Activated CD4-positive, alpha-beta T cell treated with anti-CD3 and anti-CD28 coated beads for 1 hour (primary cell): Measurements from ENCODE around the gene SUMO1.

Experiments
- DNase-seq: peaks from one replicate; pipeline ENCODE4 v3.0.0-alpha.2; 2020

Gene SUMO1

GRCh38 chr2:202194418-202194817, 44.0 kb downstream of the SUMO1 start:
- DNase-seq = no peak

- no peak for DNase-seq
Measured at GRCh38 chr2:202193881-202194353, 44.5 kb downstream of the SUMO1 start.

GRCh38 chr2:202193305-202193704, 45.1 kb downstream of the SUMO1 start:
- no peak for DNase-seq

- DNase-seq = no peak
Measured at GRCh38 chr2:202187570-202187969, 50.8 kb downstream of the SUMO1 start.

GRCh38 chr2:202186641-202187202, 51.7 kb downstream of the SUMO1 start:
- DNase-seq = no peak

GRCh38 chr2:202185156-202185555, 53.2 kb downstream of the SUMO1 start:
- no peak for DNase-seq

GRCh38 chr2:202184557-202184956, 53.8 kb downstream of the SUMO1 start:
- DNase-seq = no peak

GRCh38 chr2:202178346-202178958, 59.9 kb downstream of the SUMO1 start:
- peak; percentile 13 for DNase-seq

GRCh38 chr2:202172439-202173211, 65.8 kb downstream of the SUMO1 start:
- no peak for DNase-seq

- DNase-seq = no peak
Measured at GRCh38 chr2:202171241-202171825, 67.1 kb downstream of the SUMO1 start.

- DNase-seq = no peak
Measured at GRCh38 chr2:202169832-202170424, 68.5 kb downstream of the SUMO1 start.

- DNase-seq = no peak
Measured at GRCh38 chr2:202169131-202169530, 69.3 kb downstream of the SUMO1 start.

GRCh38 chr2:202165945-202166344, 72.5 kb downstream of the SUMO1 start:
- DNase-seq = no peak

GRCh38 chr2:202165208-202165607, 73.2 kb downstream of the SUMO1 start:
- no peak for DNase-seq

- no peak for DNase-seq
Measured at GRCh38 chr2:202164411-202164810, 74.0 kb downstream of the SUMO1 start.

GRCh38 chr2:202161151-202161835, 77.1 kb downstream of the SUMO1 start:
- no peak for DNase-seq

- no peak for DNase-seq
Measured at GRCh38 chr2:202158796-202159195, 79.6 kb downstream of the SUMO1 start.

- no peak for DNase-seq
Measured at GRCh38 chr2:202157211-202157990, 81.0 kb downstream of the SUMO1 start.
